ENCODE results near the gene CA6. TPM values are rescaled to one million over a fixed set of nuclear protein-coding genes. Genes with fewer than 3 reads are reported as not detected.

CA6 gene
- total RNA-seq, 1 donor from 2014 or later, result not detected

GRCh38 chr1:8988618-8988967 lies 42.9 kb downstream of the CA6 start:
- Mint-ChIP-seq H3K4me3 (no peak overlapping the region), H3K4me1 (peaks cover 12% of the 10 kb centered on the region), H3K27ac (no peak overlapping the region), H3K9me3 (no peaks in the 10 kb centered on the region), H3K36me3 (no peaks in the 10 kb centered on the region), H3K27me3 (ENCODE audit: insufficient read depth, low read depth) (peaks cover 6% of the 10 kb centered on the region)
- Histone ChIP-seq H2AFZ (replicated peaks) (no peak overlapping the region), H3K36me3 (no peaks in the 10 kb centered on the region), H3F3A (ENCODE audit: low read depth) (no peaks in the 10 kb centered on the region), H3K9me3 (ENCODE audit: low read depth) (no peaks in the 10 kb centered on the region), H3K79me2 (ENCODE audit: low read depth) (no peaks in the 10 kb centered on the region), H3K4me1 (peaks cover 4% of the 10 kb centered on the region), H3K27ac (no peak overlapping the region), H3K9ac (no peak overlapping the region), H3K27me3 (no peaks in the 10 kb centered on the region), H4K20me1 (ENCODE audit: low read depth) (no peaks in the 10 kb centered on the region), H3K4me2 (no peak overlapping the region), H3K4me3 (no peak overlapping the region)
- no peak for DNase-seq (ENCODE audit: low spot score)
- TF ChIP-seq CTCF (IDR thresholded peaks at IDR 0.05), result no peak
- no peak for TF ChIP-seq EZH2phosphoT487 (IDR thresholded peaks at IDR 0.05)
- TF ChIP-seq EZH2 (IDR thresholded peaks at IDR 0.05), result no peak

- Mint-ChIP-seq H3K27ac (no peak overlapping the region), H3K4me3 (no peak overlapping the region), H3K27me3 (ENCODE audit: insufficient read depth, low read depth) (peaks cover 6% of the 10 kb centered on the region), H3K9me3 (no peaks in the 10 kb centered on the region), H3K4me1 (peaks cover 12% of the 10 kb centered on the region), H3K36me3 (no peaks in the 10 kb centered on the region)
- Histone ChIP-seq H3K9me3 (ENCODE audit: low read depth) (no peaks in the 10 kb centered on the region), H3K9ac (no peak overlapping the region), H3K79me2 (ENCODE audit: low read depth) (no peaks in the 10 kb centered on the region), H3F3A (ENCODE audit: low read depth) (no peaks in the 10 kb centered on the region), H3K36me3 (no peaks in the 10 kb centered on the region), H3K27ac (no peak overlapping the region), H3K4me3 (no peak overlapping the region), H3K4me2 (no peak overlapping the region), H3K4me1 (peaks cover 4% of the 10 kb centered on the region), H3K27me3 (no peaks in the 10 kb centered on the region), H2AFZ (replicated peaks) (no peak overlapping the region), H4K20me1 (ENCODE audit: low read depth) (no peaks in the 10 kb centered on the region)
- no peak for DNase-seq (ENCODE audit: low spot score)
- TF ChIP-seq EZH2phosphoT487 (IDR thresholded peaks at IDR 0.05) (no peak), CTCF (IDR thresholded peaks at IDR 0.05) (no peak), EZH2 (IDR thresholded peaks at IDR 0.05) (no peak)
These were observed 43.4 kb downstream of the CA6 start for GRCh38 chr1:8989061-8989460.

- TF ChIP-seq EZH2phosphoT487 (IDR thresholded peaks at IDR 0.05) (no peak), EZH2 (IDR thresholded peaks at IDR 0.05) (no peak), CTCF (IDR thresholded peaks at IDR 0.05) (no peak)
- no peak for DNase-seq (ENCODE audit: low spot score)
- Histone ChIP-seq H3K27me3 (no peaks in the 10 kb centered on the region), H3K9me3 (ENCODE audit: low read depth) (no peaks in the 10 kb centered on the region), H4K20me1 (ENCODE audit: low read depth) (no peaks in the 10 kb centered on the region), H3F3A (ENCODE audit: low read depth) (no peaks in the 10 kb centered on the region), H3K36me3 (no peaks in the 10 kb centered on the region), H3K79me2 (ENCODE audit: low read depth) (no peaks in the 10 kb centered on the region), H3K27ac (no peak overlapping the region), H3K4me2 (no peak overlapping the region), H3K4me1 (peaks cover 4% of the 10 kb centered on the region), H3K9ac (no peak overlapping the region), H2AFZ (replicated peaks) (no peak overlapping the region), H3K4me3 (no peak overlapping the region)
- no peak overlapping the region for H3K4me3 Mint-ChIP-seq
- H3K27me3 Mint-ChIP-seq (ENCODE audit: insufficient read depth, low read depth), result peaks cover 8% of the 10 kb centered on the region
- peaks cover 12% of the 10 kb centered on the region for H3K4me1 Mint-ChIP-seq
- H3K27ac Mint-ChIP-seq, result peak overlapping the region; percentile 94
- H3K9me3 Mint-ChIP-seq, result no peaks in the 10 kb centered on the region
- no peaks in the 10 kb centered on the region for H3K36me3 Mint-ChIP-seq
These were observed 44.2 kb downstream of the CA6 start for GRCh38 chr1:8989821-8990220.
